NCI-H82 treated with DMSO at 0.1 percent for 48 hours (cell line): ENCODE results near the gene SYDE2.
"Not testable (repeated sequence)": the region's sequence is repeated elsewhere in the genome, so short reads cannot be mapped to it uniquely, and the experiment has no call there.

Source experiments
- DNase-seq: peaks from one replicate; lab custom pipeline; 2025; ENCODE audit not compliant: unreplicated experiment; lab: John Stamatoyannopoulos, UW

Gene SYDE2

GRCh38 chr1:85200463-85201339 lies at the start of gene SYDE2:
Gene SYDE2 (minus strand): TSS chr1:85201016. CDS start chr1:85200996, 20 bp downstream.
- peak; percentile 72 for DNase-seq

GRCh38 chr1:85249042-85249441 lies 48.2 kb upstream of the SYDE2 start:
- DNase-seq = not testable (repeated sequence)

GRCh38 chr1:85245891-85246290 lies 45.1 kb upstream of the SYDE2 start:
- no peak for DNase-seq

- no peak for DNase-seq
Measured at GRCh38 chr1:85245456-85245855, 44.6 kb upstream of the SYDE2 start.

- no peak for DNase-seq
Measured at GRCh38 chr1:85244271-85245061, 43.6 kb upstream of the SYDE2 start.

- peak; percentile 81 for DNase-seq
Measured at GRCh38 chr1:85243372-85243771, 42.6 kb upstream of the SYDE2 start.

- no peak for DNase-seq
Measured at GRCh38 chr1:85240643-85241042, 39.8 kb upstream of the SYDE2 start.

GRCh38 chr1:85240174-85240601 lies 39.4 kb upstream of the SYDE2 start:
- DNase-seq = peak; percentile 12

GRCh38 chr1:85237613-85238012 lies 36.8 kb upstream of the SYDE2 start:
- no peak for DNase-seq

GRCh38 chr1:85230305-85230977 lies 29.6 kb upstream of the SYDE2 start:
- DNase-seq = peak; percentile 12

GRCh38 chr1:85229574-85230097 lies 28.8 kb upstream of the SYDE2 start:
- no peak for DNase-seq

GRCh38 chr1:85228972-85229371 lies 28.2 kb upstream of the SYDE2 start:
- no peak for DNase-seq

GRCh38 chr1:85225624-85226380 lies 25.0 kb upstream of the SYDE2 start:
- no peak for DNase-seq

GRCh38 chr1:85224734-85225623 lies 24.2 kb upstream of the SYDE2 start:
- peak; percentile 15 for DNase-seq

- no peak for DNase-seq
Measured at GRCh38 chr1:85224295-85224694, 23.5 kb upstream of the SYDE2 start.

GRCh38 chr1:85223334-85223733 lies 22.5 kb upstream of the SYDE2 start:
- no peak for DNase-seq

- DNase-seq = no peak
Measured at GRCh38 chr1:85220756-85221201, 20.0 kb upstream of the SYDE2 start.

- no peak for DNase-seq
Measured at GRCh38 chr1:85219853-85220610, 19.2 kb upstream of the SYDE2 start.

- DNase-seq = no peak
Measured at GRCh38 chr1:85216697-85217096, 15.9 kb upstream of the SYDE2 start.
